CD14-positive monocyte (primary cell): ENCODE results near the gene DNAH3. TPM values are rescaled to one million over a fixed set of nuclear protein-coding genes. Genes with fewer than 3 reads are reported as not detected.

Experiments used
- DNase-seq, 3 donors: peaks; one replicate each; pipeline ENCODE4 v3.0.0-alpha.2; 2011 to 2022
- H2AFZ ChIP-seq: 2 replicates; pipeline ENCODE4 v1.6.0; 2012; ENCODE audit warnings: mild to moderate bottlenecking, low read depth, low read length, inconsistent platforms; ENCODE audit not compliant: insufficient read depth, poor library complexity, severe bottlenecking
- H3K27ac ChIP-seq, 2 donors: 1 replicate in 1 of 2; 2 replicates in 1 of 2; pipeline ENCODE4 v1.5.1; 2012 to 2013; ENCODE audit warnings: low read length in 2 of 2, control low read depth in 1 of 2, inconsistent platforms in 1 of 2, low read depth in 1 of 2, mild to moderate bottlenecking in 1 of 2
- H3K27me3 ChIP-seq, 2 donors: one replicate each; pipeline versions ENCODE4 v1.6.0 to v1.6.1; 2011 to 2013; ENCODE audit warnings: low read length in 2 of 2; ENCODE audit not compliant: control insufficient read depth in 2 of 2, insufficient read depth in 2 of 2
- H3K36me3 ChIP-seq, 2 donors: replicated peaks in 1 of 2; 1 replicate in 1 of 2; 2 replicates in 1 of 2; pipeline versions ENCODE4 v1.5.1 to v1.6.1; 2012 to 2013; ENCODE audit warnings: low read length in 2 of 2, control low read depth in 1 of 2, inconsistent platforms in 1 of 2, mild to moderate bottlenecking in 1 of 2; ENCODE audit not compliant: insufficient read depth in 2 of 2, control insufficient read depth in 1 of 2
- H3K4me1 ChIP-seq, 2 donors: 1 replicate in 1 of 2; 2 replicates in 1 of 2; pipeline versions ENCODE4 v1.5.1 to v1.6.1; 2012 to 2013; ENCODE audit warnings: low read length in 2 of 2, control low read depth in 1 of 2, inconsistent platforms in 1 of 2, mild to moderate bottlenecking in 1 of 2, moderate library complexity in 1 of 2; ENCODE audit not compliant: insufficient read depth in 2 of 2, control insufficient read depth in 1 of 2
- H3K4me2 ChIP-seq: replicated peaks from 2 replicates; pipeline ENCODE3; 2012; ENCODE audit warnings: low read length, moderate library complexity, mild to moderate bottlenecking; ENCODE audit not compliant: poor library complexity, severe bottlenecking; ENCODE audit errors: extremely low read depth
- H3K4me3 ChIP-seq, 3 experiments: fragments of 200-600 bp in 1 of 3; sonication (generic) in 1 of 3; replicated peaks in 1 of 3; 1 replicate in 2 of 3; 2 replicates in 1 of 3; pipeline ENCODE4 v1.5.1; 2011 to 2013; ENCODE audit warnings: low read length in 3 of 3, mild to moderate bottlenecking in 3 of 3, control low read depth in 2 of 3, low read depth in 2 of 3, inconsistent platforms in 1 of 3, moderate library complexity in 1 of 3
- H3K79me2 ChIP-seq: 2 replicates; pipeline ENCODE4 v1.6.0; 2012; ENCODE audit warnings: mild to moderate bottlenecking, control low read depth, inconsistent platforms, low read length, moderate library complexity; ENCODE audit not compliant: insufficient read depth
- H3K9ac ChIP-seq: 2 replicates; pipeline ENCODE4 v1.6.0; 2017; ENCODE audit warnings: low read length, mild to moderate bottlenecking; ENCODE audit not compliant: insufficient read depth, poor library complexity, severe bottlenecking
- H3K9me3 ChIP-seq, 2 donors: replicated peaks in 1 of 2; 1 replicate in 1 of 2; 2 replicates in 1 of 2; pipeline versions ENCODE4 v1.5.1 to v1.6.1; 2012 to 2013; ENCODE audit warnings: low read length in 2 of 2, control low read depth in 1 of 2; ENCODE audit not compliant: control insufficient read depth in 1 of 2, insufficient read depth in 1 of 2
- H4K20me1 ChIP-seq: 2 replicates; pipeline ENCODE4 v1.6.0; 2012; ENCODE audit warnings: mild to moderate bottlenecking, low read length, control low read depth, moderate library complexity; ENCODE audit not compliant: insufficient read depth
- H3K27ac Mint-ChIP-seq, 7 donors: one replicate each; pipeline ENCODE4 v1.8.0; 2020; ENCODE audit warnings: mild to moderate bottlenecking in 7 of 7, mixed read lengths in 7 of 7, moderate library complexity in 6 of 7, inconsistent platforms in 2 of 7
- H3K27me3 Mint-ChIP-seq, 3 donors: one replicate each; pipeline ENCODE4 v1.8.0; 2021 to 2022; ENCODE audit warnings: low read depth in 3 of 3, mild to moderate bottlenecking in 3 of 3, mixed read lengths in 3 of 3, moderate library complexity in 3 of 3, inconsistent platforms in 1 of 3
- H3K36me3 Mint-ChIP-seq, 2 donors: one replicate each; pipeline ENCODE4 v1.8.0; 2020; ENCODE audit warnings: mixed read lengths in 2 of 2, inconsistent platforms in 1 of 2, mild to moderate bottlenecking in 1 of 2
- H3K4me1 Mint-ChIP-seq: one replicate; pipeline ENCODE4 v1.8.0; 2020; ENCODE audit warnings: mild to moderate bottlenecking, mixed read lengths
- H3K4me3 Mint-ChIP-seq, 2 donors: one replicate each; pipeline ENCODE4 v1.8.0; 2020; ENCODE audit warnings: mild to moderate bottlenecking in 2 of 2, mixed read lengths in 2 of 2, moderate library complexity in 1 of 2
- H3K9me3 Mint-ChIP-seq, 7 donors: one replicate each; pipeline ENCODE4 v1.8.0; 2020 to 2022; ENCODE audit warnings: mixed read lengths in 7 of 7, mild to moderate bottlenecking in 6 of 7, moderate library complexity in 6 of 7, inconsistent platforms in 2 of 7
- WGBS: methylation state at CpG from one replicate; pipeline ENCODE4 v1.1.5; 2013; ENCODE audit warnings: missing lambda C conversion rate; ENCODE audit not compliant: insufficient coverage; 5-methylcytosine and 5-hydroxymethylcytosine counted together
- intact Hi-C, 2 donors: fragments of 100-400 bp; cut with micrococcal nuclease; formaldehyde crosslinking; loops; one replicate each; pipeline versions ENCODE4 v1.15.0 to v1.15.1; 2023
- polyA plus RNA-seq, 3 donors: library from polyadenylated mRNA; depleted of rRNA in 1 of 3; unstranded in 2 of 3; stranded (reverse) in 1 of 3; fragments of 300-500 nt in 2 of 3; fragments of >200 nt in 1 of 3; fragmentation: Illumina TruSeq in 2 of 3; gene quantifications; 1 replicate in 2 of 3; 2 replicates in 1 of 3; pipeline ENCODE4 v1.2.3, GENCODE V29; 2012 to 2021
- TF ChIP-seq, protein P1 (sequence below): fragments of 200-600 bp; IDR thresholded peaks from one replicate; pipeline ENCODE4 v1.8.0; 2022; ENCODE audit warnings: antibody characterized with exemption, mild to moderate bottlenecking

DNAH3 gene
- polyA plus RNA-seq, 3 donors, result not detected

DNA sequence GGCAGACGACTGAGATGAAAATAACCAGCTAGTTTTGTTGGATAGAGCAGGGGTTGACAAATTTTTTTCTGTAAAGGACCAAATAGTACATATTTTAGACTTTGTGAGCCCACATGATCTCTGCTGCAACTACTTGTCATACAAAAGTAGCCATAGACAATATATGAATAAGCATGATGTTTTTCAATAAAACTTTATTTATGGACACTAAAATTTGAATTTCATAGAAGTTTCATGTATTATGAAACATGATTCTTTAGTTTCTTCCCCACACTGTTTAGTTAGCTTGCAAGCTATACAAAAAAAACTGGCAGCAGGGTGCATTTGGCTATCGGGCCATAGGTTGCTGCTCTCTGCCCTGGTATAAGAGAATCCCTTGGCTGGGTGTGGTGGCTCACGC lies 193.5 kb downstream of the DNAH3 start:
- no peak overlapping the region for H3K4me2 ChIP-seq
- Mint-ChIP-seq H3K9me3 (peaks cover 0 to 3% (median 0%) of the 10 kb centered on the region in 7 donors), H3K27me3 (peaks cover 2 to 5% (median 2%) of the 10 kb centered on the region in 3 donors), H3K4me1 (no peaks in the 10 kb centered on the region), H3K27ac (no peak overlapping the region), H3K4me3 (no peak overlapping the region), H3K36me3 (no peaks in the 10 kb centered on the region)
- H3K27ac ChIP-seq, result no peak overlapping the region
- H3K36me3 ChIP-seq, result no peaks in the 10 kb centered on the region
- DNase-seq, result no peak
- no peaks in the 10 kb centered on the region for H3K79me2 ChIP-seq
- H3K9ac ChIP-seq, result no peak overlapping the region
- WGBS, result no CpG with 5 or more reads among the region's 3 CpGs
- TF ChIP-seq, protein P1, sequence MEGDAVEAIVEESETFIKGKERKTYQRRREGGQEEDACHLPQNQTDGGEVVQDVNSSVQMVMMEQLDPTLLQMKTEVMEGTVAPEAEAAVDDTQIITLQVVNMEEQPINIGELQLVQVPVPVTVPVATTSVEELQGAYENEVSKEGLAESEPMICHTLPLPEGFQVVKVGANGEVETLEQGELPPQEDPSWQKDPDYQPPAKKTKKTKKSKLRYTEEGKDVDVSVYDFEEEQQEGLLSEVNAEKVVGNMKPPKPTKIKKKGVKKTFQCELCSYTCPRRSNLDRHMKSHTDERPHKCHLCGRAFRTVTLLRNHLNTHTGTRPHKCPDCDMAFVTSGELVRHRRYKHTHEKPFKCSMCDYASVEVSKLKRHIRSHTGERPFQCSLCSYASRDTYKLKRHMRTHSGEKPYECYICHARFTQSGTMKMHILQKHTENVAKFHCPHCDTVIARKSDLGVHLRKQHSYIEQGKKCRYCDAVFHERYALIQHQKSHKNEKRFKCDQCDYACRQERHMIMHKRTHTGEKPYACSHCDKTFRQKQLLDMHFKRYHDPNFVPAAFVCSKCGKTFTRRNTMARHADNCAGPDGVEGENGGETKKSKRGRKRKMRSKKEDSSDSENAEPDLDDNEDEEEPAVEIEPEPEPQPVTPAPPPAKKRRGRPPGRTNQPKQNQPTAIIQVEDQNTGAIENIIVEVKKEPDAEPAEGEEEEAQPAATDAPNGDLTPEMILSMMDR, result no peak
- intact Hi-C loops, result no loop called here
- no peak overlapping the region for H2AFZ ChIP-seq
- no peaks in the 10 kb centered on the region for H3K4me1 ChIP-seq
- no peaks in the 10 kb centered on the region for H4K20me1 ChIP-seq
- no peak overlapping the region for H3K4me3 ChIP-seq
- no peaks in the 10 kb centered on the region for H3K27me3 ChIP-seq
- no peaks in the 10 kb centered on the region for H3K9me3 ChIP-seq

DNA sequence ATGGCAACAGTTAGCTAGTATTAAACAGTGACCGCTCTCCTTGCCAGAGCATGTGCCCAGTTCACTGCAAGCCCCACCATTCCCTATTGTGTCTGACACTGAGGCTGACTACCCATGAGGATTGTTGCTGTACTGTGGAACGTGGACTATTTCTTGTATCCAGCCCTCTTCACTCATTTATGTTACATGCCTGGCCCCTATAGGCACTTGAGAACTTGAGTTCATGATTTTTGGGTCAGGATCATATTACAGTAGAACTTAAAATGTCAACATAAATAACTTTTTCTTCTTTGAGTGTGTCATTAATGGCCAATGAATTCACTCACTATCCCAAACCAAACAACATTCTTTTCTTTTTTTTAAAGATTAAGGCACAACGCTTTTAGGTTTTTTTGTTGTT lies 194.3 kb downstream of the DNAH3 start:
- Histone ChIP-seq H3K79me2 (no peaks in the 10 kb centered on the region), H4K20me1 (no peaks in the 10 kb centered on the region), H3K27me3 (no peaks in the 10 kb centered on the region), H3K9me3 (no peaks in the 10 kb centered on the region), H3K9ac (no peak overlapping the region), H3K36me3 (no peaks in the 10 kb centered on the region), H3K4me2 (no peak overlapping the region), H3K4me1 (no peaks in the 10 kb centered on the region), H3K27ac (no peak overlapping the region), H3K4me3 (no peak overlapping the region), H2AFZ (no peak overlapping the region)
- 80% methylated on average over 1 of the region's 3 CpGs for WGBS
- Mint-ChIP-seq H3K4me3 (no peak overlapping the region), H3K9me3 (peaks cover 0 to 3% (median 0%) of the 10 kb centered on the region in 7 donors), H3K27ac (no peak overlapping the region), H3K27me3 (peaks cover 2 to 5% (median 5%) of the 10 kb centered on the region in 3 donors), H3K36me3 (no peaks in the 10 kb centered on the region), H3K4me1 (no peaks in the 10 kb centered on the region)
- intact Hi-C loops, result no loop called here
- no peak for DNase-seq
- TF ChIP-seq, protein P1, result no peak
